Heart left ventricle (tissue), 13 donors: ENCODE data around the gene APRT.

Experiments
- CTCF ChIP-seq, 12 donors: fragments of 200-600 bp; sonication (generic) in 4 of 12; IDR thresholded peaks; one replicate each; pipeline versions ENCODE4 v1.5.0 to v1.8.0; 2018 to 2022; ENCODE audit warnings: antibody characterized with exemption in 12 of 12, mild to moderate bottlenecking in 5 of 12
- POLR2A ChIP-seq, 2 donors: fragments of 450-650 bp; IDR thresholded peaks; one replicate each; pipeline ENCODE4 v1.6.1; 2017; ENCODE audit warnings: antibody characterized with exemption in 2 of 2, mild to moderate bottlenecking in 2 of 2, moderate library complexity in 2 of 2
- donor health status: ischemic (EF 13 %, LVEDD 7.1; RV severe dilation, severe dysfunction).
- donor health status: DM: no; HTN: yes; CAD: no.
- donor health status: DM: no; HTN: no; CAD: no.
- donor health status: ischemic (EF 25% LVEDD 6.9; RV normal size, moderate dysfunction).
- donor health status: ischemic (EF 25% LVEDD 5.7; RV mildly dilated, moderate dysfunction).
- donor health status: ischemic (EF 35%, LVEDD 5.7; RV mildly dilated, moderate dysfunction).
- donor health status: nonischemic (EF 11% LVEDD 7.7; RV severe dilation, severe dysfunction).
- donor health status: DM: yes; HTN: yes; CAD: no.
- donor health status: PGD.
- donor health status: ischemic (EF 29% LVEDD 5.4; RV normal size, mild dysfunction).
- donor health status: nonischemic (EF 23%, LVEDD 6.1; RV moderate dilation, normal function).

- TF ChIP-seq POLR2A (IDR thresholded peaks at IDR 0.05): no peak
- TF ChIP-seq CTCF (IDR thresholded peaks at IDR 0.05): no peak
Measured at GRCh38 chr16:88847654-88848053, 35.9 kb upstream of the APRT start.
